Lung (tissue), 12 donors: ENCODE measurements around the gene LRRC52. TPM values are rescaled to one million over a fixed set of nuclear protein-coding genes. Genes with fewer than 3 reads are reported as not detected.

ENCODE experiments used
- ATAC-seq: fragments of 200-7000 bp; cut with Tn5 transposase; one replicate; pipeline ENCODE4 v1.9.1; 2020; ENCODE audit warnings: moderate number of reproducible peaks; ENCODE audit not compliant: insufficient read depth, low FRiP score
- DNase-seq, 3 donors: peaks; one replicate each; pipeline ENCODE4 v3.0.0-alpha.2; 2013 to 2017
- H3K27ac ChIP-seq, 2 donors: one replicate each; pipeline ENCODE4 v1.5.1; 2013; ENCODE audit warnings: mild to moderate bottlenecking in 2 of 2, moderate library complexity in 2 of 2, control low read depth in 1 of 2, inconsistent platforms in 1 of 2, low read depth in 1 of 2, low read length in 1 of 2
- H3K27me3 ChIP-seq, 3 donors: one replicate each; pipeline ENCODE4 v1.5.1; 2013; ENCODE audit warnings: low read length in 2 of 3; ENCODE audit not compliant: control insufficient read depth in 3 of 3, insufficient read depth in 3 of 3
- H3K36me3 ChIP-seq, 4 donors: one replicate each; pipeline ENCODE4 v1.5.1; 2013; ENCODE audit warnings: low read length in 4 of 4, mild to moderate bottlenecking in 1 of 4, moderate library complexity in 1 of 4; ENCODE audit not compliant: control insufficient read depth in 4 of 4, insufficient read depth in 4 of 4
- H3K4me1 ChIP-seq, 5 donors: one replicate each; pipeline ENCODE4 v1.5.1; 2013; ENCODE audit warnings: low read length in 5 of 5, mild to moderate bottlenecking in 2 of 5, moderate library complexity in 1 of 5; ENCODE audit not compliant: control insufficient read depth in 5 of 5, insufficient read depth in 5 of 5
- H3K4me3 ChIP-seq: one replicate; pipeline ENCODE4 v1.5.1; 2013; ENCODE audit warnings: mild to moderate bottlenecking, control low read depth, moderate library complexity
- H3K9ac ChIP-seq, 2 donors: one replicate each; pipeline ENCODE4 v1.5.1; 2013; ENCODE audit warnings: low read length in 2 of 2, control low read depth in 1 of 2; ENCODE audit not compliant: insufficient read depth in 1 of 2
- H3K9me3 ChIP-seq, 4 donors: one replicate each; pipeline ENCODE4 v1.5.1; 2013; ENCODE audit warnings: low read length in 3 of 4, mild to moderate bottlenecking in 1 of 4, moderate library complexity in 1 of 4; ENCODE audit not compliant: control insufficient read depth in 4 of 4, insufficient read depth in 3 of 4
- CTCF ChIP-seq: IDR thresholded peaks from 2 replicates; pipeline ENCODE4 v1.5.1; 2012; ENCODE audit warnings: mild to moderate bottlenecking; ENCODE audit errors: control extremely low read depth, extremely low read depth
- WGBS, 2 donors: extraction: QIAGEN DNeasy Blood & Tissue Kit; methylation state at CpG; one replicate each; pipeline ENCODE4 v1.1.7; 2013; 5-methylcytosine and 5-hydroxymethylcytosine counted together
- polyA plus RNA-seq, 2 donors: library from polyadenylated mRNA; stranded (reverse); fragments of 200-250 nt; gene quantifications; one replicate each; pipeline ENCODE4 v1.2.1, GENCODE V29; 2013
- total RNA-seq, 2 donors: library from RNA; depleted of rRNA in 1 of 2; stranded (reverse); fragments of >200 nt in 1 of 2; gene quantifications; one replicate each; pipeline ENCODE4 v1.2.1, GENCODE V29; 2014 to 2021
- donor health status: control.
- donor health status: control.
- donor health status: Bipolar disorder and iron deficiency.
- donor health status: healthy.
- donor health status: DM: yes; HTN: yes; CAD: no.

The LRRC52 gene
- total and polyA plus RNA-seq, 4 donors = 0.08 to 0.14 TPM; not detected in 2

GRCh38 chr1:165545974-165546373 is 2.2 kb downstream of the LRRC52 start:
- 44 to 49% methylated on average over 2 of the region's 2 CpGs for WGBS, 2 donors
- peaks cover 2 to 24% (median 16%) of the 10 kb centered on the region in 5 donors for H3K4me1 ChIP-seq
- no peak for ATAC-seq
- no peak overlapping the region for H3K4me3 ChIP-seq
- no peak for DNase-seq
- H3K36me3 ChIP-seq = no peaks in the 10 kb centered on the region
- no peaks in the 10 kb centered on the region for H3K27me3 ChIP-seq
- H3K27ac ChIP-seq = no peak overlapping the region
- no peak for TF ChIP-seq CTCF
- no peak overlapping the region for H3K9ac ChIP-seq
- H3K9me3 ChIP-seq = no peaks in the 10 kb centered on the region

GRCh38 chr1:165549973-165550372 is 6.2 kb downstream of the LRRC52 start:
- 63 to 84% methylated on average over 2 of the region's 2 CpGs for WGBS, 2 donors
- ATAC-seq = peak; percentile 77
- H3K27ac ChIP-seq = no peak overlapping the region
- H3K4me3 ChIP-seq = no peak overlapping the region
- DNase-seq = peak in 1 of 3 donors; percentile 59
- H3K4me1 ChIP-seq = peaks cover 0 to 7% (median 0%) of the 10 kb centered on the region in 5 donors
- TF ChIP-seq CTCF = no peak
- H3K36me3 ChIP-seq = no peaks in the 10 kb centered on the region
- H3K27me3 ChIP-seq = no peaks in the 10 kb centered on the region
- H3K9me3 ChIP-seq = no peaks in the 10 kb centered on the region
- no peak overlapping the region for H3K9ac ChIP-seq

GRCh38 chr1:165551469-165551868 is 7.7 kb downstream of the LRRC52 start:
- Histone ChIP-seq H3K27me3 (no peaks in the 10 kb centered on the region), H3K27ac (no peak overlapping the region), H3K4me3 (no peak overlapping the region), H3K36me3 (no peaks in the 10 kb centered on the region), H3K4me1 (peaks cover 0 to 7% (median 0%) of the 10 kb centered on the region in 5 donors), H3K9me3 (no peaks in the 10 kb centered on the region), H3K9ac (no peak overlapping the region)
- DNase-seq (no peak), ATAC-seq (no peak)
- 86 to 89% methylated on average over 3 of the region's 3 CpGs for WGBS, 2 donors
- TF ChIP-seq CTCF = no peak

- peak; percentile 83 to 93 (median 92) for DNase-seq
- Histone ChIP-seq H3K4me3 (no peak overlapping the region), H3K4me1 (peaks cover 0 to 17% (median 2%) of the 10 kb centered on the region in 5 donors), H3K27ac (no peak overlapping the region), H3K9ac (no peak overlapping the region), H3K36me3 (no peaks in the 10 kb centered on the region), H3K9me3 (no peaks in the 10 kb centered on the region), H3K27me3 (no peaks in the 10 kb centered on the region)
- TF ChIP-seq CTCF = no peak
- 34 to 41% methylated on average over 9 of the region's 9 CpGs for WGBS, 2 donors
- ATAC-seq = no peak
Measured at GRCh38 chr1:165560883-165561656, 17.3 kb downstream of the LRRC52 start.
